ENCODE results near the gene SLC16A10.

GRCh38 chr6:111086685-111087084 is 618 bp upstream of the SLC16A10 start:
- TF ChIP-seq, protein P1, sequence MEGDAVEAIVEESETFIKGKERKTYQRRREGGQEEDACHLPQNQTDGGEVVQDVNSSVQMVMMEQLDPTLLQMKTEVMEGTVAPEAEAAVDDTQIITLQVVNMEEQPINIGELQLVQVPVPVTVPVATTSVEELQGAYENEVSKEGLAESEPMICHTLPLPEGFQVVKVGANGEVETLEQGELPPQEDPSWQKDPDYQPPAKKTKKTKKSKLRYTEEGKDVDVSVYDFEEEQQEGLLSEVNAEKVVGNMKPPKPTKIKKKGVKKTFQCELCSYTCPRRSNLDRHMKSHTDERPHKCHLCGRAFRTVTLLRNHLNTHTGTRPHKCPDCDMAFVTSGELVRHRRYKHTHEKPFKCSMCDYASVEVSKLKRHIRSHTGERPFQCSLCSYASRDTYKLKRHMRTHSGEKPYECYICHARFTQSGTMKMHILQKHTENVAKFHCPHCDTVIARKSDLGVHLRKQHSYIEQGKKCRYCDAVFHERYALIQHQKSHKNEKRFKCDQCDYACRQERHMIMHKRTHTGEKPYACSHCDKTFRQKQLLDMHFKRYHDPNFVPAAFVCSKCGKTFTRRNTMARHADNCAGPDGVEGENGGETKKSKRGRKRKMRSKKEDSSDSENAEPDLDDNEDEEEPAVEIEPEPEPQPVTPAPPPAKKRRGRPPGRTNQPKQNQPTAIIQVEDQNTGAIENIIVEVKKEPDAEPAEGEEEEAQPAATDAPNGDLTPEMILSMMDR (IDR thresholded peaks at IDR 0.05) = no peak
- TF ChIP-seq POLR2AphosphoS5 (IDR thresholded peaks at IDR 0.05; ENCODE audit: low read depth, low read length) = no peak
